ENCODE measurements around the gene BEST4. TPM values are rescaled to one million over a fixed set of nuclear protein-coding genes. Genes with fewer than 3 reads are reported as not detected.
"Not testable (repeated sequence)": the region's sequence is repeated elsewhere in the genome, so short reads cannot be mapped to it uniquely, and the experiment has no call there.

BEST4 gene
- total RNA-seq, 1 donor from 2014 or later = 0.88 TPM

DNA sequence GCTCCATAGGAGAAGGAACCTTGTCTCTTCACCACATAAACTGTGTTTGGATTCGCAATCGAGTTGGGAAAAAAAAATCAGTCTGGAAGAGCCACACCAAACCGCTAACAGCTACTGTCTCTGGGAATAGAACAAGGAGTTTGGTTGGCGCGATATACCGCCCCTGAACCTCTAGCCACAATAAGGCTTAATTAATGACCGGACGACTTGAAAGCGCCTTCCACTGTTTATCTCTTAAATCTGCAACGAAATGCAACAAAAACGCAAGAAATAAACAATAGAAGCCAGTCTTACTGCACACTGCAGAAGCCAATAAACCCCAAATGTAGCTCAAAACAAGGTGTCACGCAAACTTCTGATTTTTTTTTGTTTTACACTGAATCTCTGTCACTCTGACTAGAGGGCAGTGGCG lies 31.2 kb upstream of the BEST4 start:
- peaks cover 8% of the 10 kb centered on the region for H3K27me3 Mint-ChIP-seq (ENCODE audit: unreplicated experiment)
- H3K36me3 Mint-ChIP-seq (ENCODE audit: unreplicated experiment) = peaks cover 5% of the 10 kb centered on the region
- peak overlapping the region; percentile 89 for H3K4me3 Mint-ChIP-seq (ENCODE audit: unreplicated experiment)
- peaks cover 6% of the 10 kb centered on the region for H3K4me1 Mint-ChIP-seq (ENCODE audit: low read depth, unreplicated experiment)
- TF ChIP-seq, protein P1, sequence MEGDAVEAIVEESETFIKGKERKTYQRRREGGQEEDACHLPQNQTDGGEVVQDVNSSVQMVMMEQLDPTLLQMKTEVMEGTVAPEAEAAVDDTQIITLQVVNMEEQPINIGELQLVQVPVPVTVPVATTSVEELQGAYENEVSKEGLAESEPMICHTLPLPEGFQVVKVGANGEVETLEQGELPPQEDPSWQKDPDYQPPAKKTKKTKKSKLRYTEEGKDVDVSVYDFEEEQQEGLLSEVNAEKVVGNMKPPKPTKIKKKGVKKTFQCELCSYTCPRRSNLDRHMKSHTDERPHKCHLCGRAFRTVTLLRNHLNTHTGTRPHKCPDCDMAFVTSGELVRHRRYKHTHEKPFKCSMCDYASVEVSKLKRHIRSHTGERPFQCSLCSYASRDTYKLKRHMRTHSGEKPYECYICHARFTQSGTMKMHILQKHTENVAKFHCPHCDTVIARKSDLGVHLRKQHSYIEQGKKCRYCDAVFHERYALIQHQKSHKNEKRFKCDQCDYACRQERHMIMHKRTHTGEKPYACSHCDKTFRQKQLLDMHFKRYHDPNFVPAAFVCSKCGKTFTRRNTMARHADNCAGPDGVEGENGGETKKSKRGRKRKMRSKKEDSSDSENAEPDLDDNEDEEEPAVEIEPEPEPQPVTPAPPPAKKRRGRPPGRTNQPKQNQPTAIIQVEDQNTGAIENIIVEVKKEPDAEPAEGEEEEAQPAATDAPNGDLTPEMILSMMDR (IDR thresholded peaks at IDR 0.05; ENCODE audit: partially characterized antibody, unreplicated experiment) = no peak
- DNase-seq = peak; percentile 3
- peaks cover 15% of the 10 kb centered on the region for H3K9me3 Mint-ChIP-seq (ENCODE audit: unreplicated experiment)
- peak overlapping the region; percentile 100 for H3K27ac Mint-ChIP-seq (ENCODE audit: unreplicated experiment)

DNA sequence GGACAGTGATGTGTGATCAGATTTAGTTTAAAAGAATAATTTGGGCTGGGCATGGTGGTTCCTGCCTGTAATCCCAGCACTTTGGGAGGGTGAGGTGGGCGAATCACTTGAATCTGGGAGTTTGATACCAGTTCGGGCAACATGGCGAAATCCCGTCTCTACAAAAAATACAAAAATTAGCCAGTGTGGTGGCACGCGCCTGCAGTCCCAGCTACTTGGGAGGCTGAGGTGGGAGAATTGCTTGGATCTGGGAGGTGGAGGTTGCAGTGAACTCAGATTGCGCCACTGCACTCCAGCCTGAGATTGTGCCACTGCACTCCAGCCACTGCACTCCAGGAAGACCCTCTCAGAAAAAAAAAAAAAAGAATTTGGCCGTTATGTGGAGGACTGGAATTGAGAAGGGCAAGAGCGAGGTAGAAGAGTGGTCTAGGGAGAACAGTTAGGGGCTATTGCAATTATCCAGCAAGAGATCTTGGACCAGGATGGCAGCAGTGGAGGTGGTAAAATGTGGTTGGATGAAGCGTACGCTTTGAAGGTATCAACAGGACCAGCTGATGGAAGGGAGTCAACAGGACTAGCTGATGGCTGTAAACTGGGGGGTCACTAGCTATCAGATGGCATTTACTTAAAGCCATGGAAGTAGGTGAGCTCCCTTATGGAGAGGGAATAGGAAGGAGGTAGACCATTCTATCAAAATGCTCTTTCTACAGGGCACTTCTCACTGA lies 30.0 kb upstream of the BEST4 start:
- Mint-ChIP-seq H3K27ac (ENCODE audit: unreplicated experiment) (peak overlapping the region; percentile 6), H3K36me3 (ENCODE audit: unreplicated experiment) (peaks cover 5% of the 10 kb centered on the region), H3K4me1 (ENCODE audit: low read depth, unreplicated experiment) (peaks cover 8% of the 10 kb centered on the region), H3K27me3 (ENCODE audit: unreplicated experiment) (peaks cover 13% of the 10 kb centered on the region), H3K4me3 (ENCODE audit: unreplicated experiment) (peak overlapping the region; percentile 30), H3K9me3 (ENCODE audit: unreplicated experiment) (peaks cover 19% of the 10 kb centered on the region)
- no peak for DNase-seq
- TF ChIP-seq, protein P1 (IDR thresholded peaks at IDR 0.05; ENCODE audit: partially characterized antibody, unreplicated experiment) = no peak

DNA sequence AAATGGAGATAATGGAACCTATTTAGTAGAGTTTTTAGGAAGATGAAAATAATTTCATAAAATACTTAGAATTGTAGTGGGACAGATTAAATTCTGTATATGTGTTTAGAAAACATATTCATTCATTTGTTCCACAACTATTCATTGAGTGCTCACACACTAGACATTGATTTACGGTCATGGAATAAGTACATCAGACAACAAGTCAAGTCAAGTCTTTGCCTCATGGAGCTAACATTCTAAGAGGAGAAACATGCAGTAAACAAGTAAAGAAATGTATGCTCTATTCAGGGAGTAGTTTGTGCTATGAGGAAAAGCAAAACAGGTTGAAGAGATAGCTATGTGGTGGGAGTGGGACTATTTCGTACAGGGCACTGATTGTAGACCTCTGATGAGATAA lies 29.3 kb upstream of the BEST4 start:
- Mint-ChIP-seq H3K4me1 (ENCODE audit: low read depth, unreplicated experiment) (peaks cover 8% of the 10 kb centered on the region), H3K36me3 (ENCODE audit: unreplicated experiment) (peaks cover 5% of the 10 kb centered on the region), H3K27ac (ENCODE audit: unreplicated experiment) (peak overlapping the region; percentile 3), H3K4me3 (ENCODE audit: unreplicated experiment) (no peak overlapping the region), H3K27me3 (ENCODE audit: unreplicated experiment) (peaks cover 18% of the 10 kb centered on the region), H3K9me3 (ENCODE audit: unreplicated experiment) (peaks cover 21% of the 10 kb centered on the region)
- TF ChIP-seq, protein P1 (IDR thresholded peaks at IDR 0.05; ENCODE audit: partially characterized antibody, unreplicated experiment) = no peak
- no peak for DNase-seq

DNA sequence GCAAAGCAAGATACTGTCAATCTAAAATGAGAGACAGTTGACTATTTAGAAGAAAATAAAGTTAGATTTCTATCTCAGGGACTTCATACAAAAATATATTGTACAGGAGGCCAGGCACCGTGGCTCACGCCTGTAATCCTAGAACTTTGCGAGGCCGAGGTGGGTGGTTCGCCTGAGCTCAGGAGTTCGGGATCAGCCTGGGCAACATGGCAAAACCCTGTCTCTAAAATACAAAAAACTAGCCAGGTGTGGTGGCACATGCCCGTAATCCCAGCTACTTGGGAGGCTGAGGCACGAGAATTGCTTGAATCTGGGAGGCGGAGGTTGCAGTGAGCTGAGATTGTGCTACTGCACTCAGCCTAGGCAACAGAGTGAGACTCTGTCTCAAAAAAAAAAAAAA lies 28.0 kb upstream of the BEST4 start:
- DNase-seq = peak; percentile 2
- not testable (repeated sequence) for H3K36me3 Mint-ChIP-seq (ENCODE audit: unreplicated experiment); H3K27ac Mint-ChIP-seq (ENCODE audit: unreplicated experiment); H3K4me3 Mint-ChIP-seq (ENCODE audit: unreplicated experiment)
- Mint-ChIP-seq H3K27me3 (ENCODE audit: unreplicated experiment) (peaks cover 24% of the 10 kb centered on the region), H3K9me3 (ENCODE audit: unreplicated experiment) (peaks cover 19% of the 10 kb centered on the region), H3K4me1 (ENCODE audit: low read depth, unreplicated experiment) (peaks cover 16% of the 10 kb centered on the region)

DNA sequence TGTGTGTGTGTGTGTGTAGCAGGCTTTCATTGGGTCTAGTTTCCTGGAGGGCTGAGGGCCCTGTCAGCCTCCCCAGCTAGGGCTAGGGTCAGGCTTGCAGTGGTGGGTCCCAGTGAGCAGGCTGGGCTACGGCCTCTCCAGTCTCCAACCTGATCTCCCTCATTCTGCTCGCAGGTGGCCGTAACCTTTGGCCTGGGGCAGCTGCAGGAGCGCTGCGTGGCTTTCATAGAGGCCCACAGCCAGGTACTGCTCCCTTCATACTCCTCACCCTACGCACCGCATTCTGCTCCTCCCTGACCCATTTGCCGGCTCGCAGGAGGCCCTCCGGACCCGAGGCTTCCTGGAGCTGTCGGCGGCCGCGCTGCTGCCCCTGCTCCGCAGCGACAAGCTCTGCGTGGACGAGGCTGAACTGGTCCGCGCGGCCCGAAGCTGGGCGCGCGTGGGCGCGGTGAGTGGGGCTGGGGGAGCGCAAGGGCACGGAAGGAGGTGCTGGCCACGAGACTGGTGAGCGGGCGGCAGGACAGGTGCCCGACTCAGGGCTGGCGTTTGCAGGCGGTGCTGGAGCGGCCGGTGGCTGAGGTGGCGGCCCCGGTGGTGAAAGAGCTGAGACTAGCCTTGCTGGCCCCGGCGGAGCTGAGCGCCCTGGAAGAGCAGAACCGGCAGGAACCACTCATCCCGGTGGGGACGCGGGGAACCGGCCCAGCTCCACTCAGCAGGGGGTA lies 25.0 kb upstream of the BEST4 start:
- TF ChIP-seq, protein P1 (IDR thresholded peaks at IDR 0.05; ENCODE audit: partially characterized antibody, unreplicated experiment) = no peak
- H3K4me1 Mint-ChIP-seq (ENCODE audit: low read depth, unreplicated experiment) = peaks cover 15% of the 10 kb centered on the region
- peak; percentile 53 for DNase-seq
- H3K4me3 Mint-ChIP-seq (ENCODE audit: unreplicated experiment) = peak overlapping the region; percentile 76
- peaks cover 12% of the 10 kb centered on the region for H3K9me3 Mint-ChIP-seq (ENCODE audit: unreplicated experiment)
- peaks cover 5% of the 10 kb centered on the region for H3K36me3 Mint-ChIP-seq (ENCODE audit: unreplicated experiment)
- H3K27ac Mint-ChIP-seq (ENCODE audit: unreplicated experiment) = peak overlapping the region; percentile 52
- peaks cover 21% of the 10 kb centered on the region for H3K27me3 Mint-ChIP-seq (ENCODE audit: unreplicated experiment)

All from glutamatergic neuron (in vitro differentiated cells).